H1 (cell line): ENCODE measurements around the gene FCGBP. TPM values are rescaled to one million over a fixed set of nuclear protein-coding genes. Genes with fewer than 3 reads are reported as not detected.
"Not testable (repeated sequence)": the region's sequence is repeated elsewhere in the genome, so short reads cannot be mapped to it uniquely, and the experiment has no call there.

Experiments
- CTCF ChIA-PET: fragments of 300-600 bp; sonication (Branson Sonifier 250); formaldehyde crosslinking; loops from one replicate; lab custom pipeline; 2021; ENCODE audit not compliant: partially characterized antibody; lab: Charles Lee
- POLR2A ChIA-PET: fragments of 300-600 bp; sonication (Branson Sonifier 250); formaldehyde crosslinking; loops from one replicate; lab custom pipeline; 2021; ENCODE audit warnings: inconsistent platforms; ENCODE audit not compliant: partially characterized antibody; lab: Charles Lee
- DNase-seq, 2 experiments: peaks; one replicate each; pipeline versions ENCODE4 v3.0.0 to v3.0.0-alpha.2; 2010 to 2022; ENCODE audit warnings: low spot score in 2 of 2, low read depth in 1 of 2, mixed read lengths in 1 of 2
- FAIRE-seq: peaks from 2 replicates; lab custom pipeline; 2011; peaks lifted over from hg19 to GRCh38; lab: Jason Lieb, UNC
- H2AFZ ChIP-seq: 2 replicates; pipeline ENCODE4 v1.8.1; 2012; ENCODE audit warnings: low read length, inconsistent platforms
- H2AK5ac ChIP-seq: 2 replicates; pipeline ENCODE4 v1.6.1; 2013; ENCODE audit warnings: low read depth, low read length
- H2BK120ac ChIP-seq: replicated peaks from 2 replicates; pipeline ENCODE3; 2013; ENCODE audit warnings: low read depth, low read length, inconsistent platforms
- H2BK12ac ChIP-seq: 2 replicates; pipeline ENCODE4 v1.6.1; 2013; ENCODE audit warnings: low read depth, low read length
- H2BK15ac ChIP-seq: 2 replicates; pipeline ENCODE4 v1.6.1; 2013; ENCODE audit warnings: low read length
- H2BK20ac ChIP-seq: 2 replicates; pipeline ENCODE4 v1.6.1; 2013; ENCODE audit warnings: low read length
- H2BK5ac ChIP-seq: 2 replicates; pipeline ENCODE4 v1.6.1; 2013; ENCODE audit warnings: low read depth, low read length
- H3K14ac ChIP-seq: 2 replicates; pipeline ENCODE4 v1.6.1; 2013; ENCODE audit warnings: inconsistent platforms; ENCODE audit not compliant: insufficient read length
- H3K18ac ChIP-seq: 2 replicates; pipeline ENCODE4 v1.6.1; 2013; ENCODE audit warnings: low read length; ENCODE audit errors: extremely low read depth
- H3K23ac ChIP-seq: 2 replicates; pipeline ENCODE4 v1.6.1; 2013; ENCODE audit warnings: inconsistent platforms; ENCODE audit not compliant: insufficient read length
- H3K23me2 ChIP-seq: 2 replicates; pipeline ENCODE4 v1.6.1; 2013; ENCODE audit warnings: low read depth, low read length
- H3K27ac ChIP-seq: 2 replicates; pipeline ENCODE4 v1.6.1; 2011; ENCODE audit warnings: low read depth, low read length, inconsistent platforms
- H3K27me3 ChIP-seq, 4 experiments: replicated peaks in 1 of 4; 1 replicate in 1 of 4; 2 replicates in 3 of 4; pipeline versions ENCODE4 v1.6.1 to v1.8.1; 2011 to 2013; ENCODE audit warnings: low read length in 3 of 4, mild to moderate bottlenecking in 3 of 4, inconsistent platforms in 2 of 4, mixed read lengths in 2 of 4, moderate library complexity in 1 of 4; ENCODE audit not compliant: control insufficient read depth in 3 of 4, insufficient read depth in 3 of 4; ENCODE audit errors: extremely low read depth in 1 of 4
- H3K36me3 ChIP-seq, 4 experiments: 2 replicates each; pipeline versions ENCODE4 v1.6.1 to v1.8.1; 2011 to 2013; ENCODE audit warnings: mild to moderate bottlenecking in 4 of 4, low read length in 3 of 4, moderate library complexity in 2 of 4, control low read depth in 1 of 4, inconsistent platforms in 1 of 4; ENCODE audit not compliant: insufficient read depth in 4 of 4, control insufficient read depth in 2 of 4
- H3K4ac ChIP-seq: replicated peaks from 2 replicates; pipeline ENCODE3; 2013; ENCODE audit warnings: low read length, low read depth, mixed read lengths, inconsistent platforms; ENCODE audit not compliant: insufficient read length
- H3K4me1 ChIP-seq, 4 experiments: replicated peaks in 1 of 4; 1 replicate in 1 of 4; 2 replicates in 3 of 4; pipeline versions ENCODE4 v1.6.1 to v1.8.1; 2011 to 2013; ENCODE audit warnings: low read length in 3 of 4, inconsistent platforms in 2 of 4, mixed read lengths in 1 of 4; ENCODE audit not compliant: insufficient read depth in 4 of 4, control insufficient read depth in 3 of 4
- H3K4me2 ChIP-seq, 2 experiments: 2 replicates each; pipeline versions ENCODE4 v1.6.1 to v1.8.1; 2011 to 2013; ENCODE audit warnings: low read depth in 2 of 2, low read length in 2 of 2, control low read depth in 1 of 2, inconsistent platforms in 1 of 2, mild to moderate bottlenecking in 1 of 2; ENCODE audit not compliant: insufficient read depth in 1 of 2
- H3K4me3 ChIP-seq, 4 experiments: fragments of 200-600, 300-600 bp in 1 of 4; sonication (generic), shearing (Covaris generic), sonication (Bioruptor Twin) in 1 of 4; 2 replicates each; pipeline versions ENCODE4 v1.5.1 to v1.8.1; 2011 to 2016; ENCODE audit warnings: low read length in 4 of 4, low read depth in 3 of 4, control low read depth in 2 of 4, inconsistent platforms in 2 of 4, mild to moderate bottlenecking in 2 of 4, mixed read lengths in 1 of 4, moderate library complexity in 1 of 4; ENCODE audit not compliant: insufficient read depth in 2 of 4; ENCODE audit errors: extremely low read depth in 1 of 4
- H3K56ac ChIP-seq: replicated peaks from 2 replicates; pipeline ENCODE3; 2013; ENCODE audit warnings: low read depth, mild to moderate bottlenecking, mixed read lengths, low read length, inconsistent platforms; ENCODE audit not compliant: insufficient read length
- H3K79me1 ChIP-seq: 2 replicates; pipeline ENCODE4 v1.6.1; 2013; ENCODE audit warnings: low read depth, low read length, control low read depth
- H3K79me2 ChIP-seq, 2 experiments: 2 replicates each; pipeline versions ENCODE4 v1.6.1 to v1.8.1; 2012 to 2013; ENCODE audit warnings: low read length in 2 of 2, mild to moderate bottlenecking in 2 of 2, inconsistent platforms in 1 of 2; ENCODE audit not compliant: insufficient read depth in 2 of 2, control insufficient read depth in 1 of 2
- H3K9ac ChIP-seq, 4 experiments: replicated peaks in 1 of 4; 1 replicate in 1 of 4; 2 replicates in 3 of 4; pipeline versions ENCODE4 v1.6.1 to v1.8.1; 2011 to 2013; ENCODE audit warnings: low read depth in 3 of 4, low read length in 3 of 4, control low read depth in 2 of 4, mild to moderate bottlenecking in 2 of 4, moderate library complexity in 2 of 4, inconsistent platforms in 1 of 4; ENCODE audit errors: extremely low read depth in 1 of 4
- H3K9me3 ChIP-seq, 2 experiments: 2 replicates each; pipeline versions ENCODE4 v1.6.1 to v1.8.1; 2012 to 2013; ENCODE audit warnings: mild to moderate bottlenecking in 2 of 2, moderate library complexity in 2 of 2, control low read depth in 1 of 2, inconsistent platforms in 1 of 2, low read depth in 1 of 2, low read length in 1 of 2, mixed read lengths in 1 of 2; ENCODE audit not compliant: insufficient read depth in 2 of 2
- H4K20me1 ChIP-seq, 2 experiments: replicated peaks in 1 of 2; 2 replicates each; pipeline versions ENCODE3 to v1.8.1; 2011 to 2013; ENCODE audit warnings: inconsistent platforms in 2 of 2, low read length in 2 of 2, mild to moderate bottlenecking in 1 of 2; ENCODE audit not compliant: insufficient read depth in 2 of 2, control insufficient read depth in 1 of 2
- H4K5ac ChIP-seq: 2 replicates; pipeline ENCODE4 v1.6.1; 2013; ENCODE audit warnings: low read length, low read depth, mixed read lengths, inconsistent platforms; ENCODE audit not compliant: insufficient read length
- H4K8ac ChIP-seq: 2 replicates; pipeline ENCODE4 v1.8.0; 2013; ENCODE audit warnings: mild to moderate bottlenecking, moderate library complexity, low read length, inconsistent platforms; ENCODE audit not compliant: insufficient read depth; ENCODE audit errors: extremely low read depth
- H4K91ac ChIP-seq: replicated peaks from 2 replicates; pipeline ENCODE3; 2013; ENCODE audit warnings: low read length, mixed read lengths, inconsistent platforms; ENCODE audit not compliant: insufficient read length
- WGBS, 2 experiments: shearing (Covaris generic) in 1 of 2; methylation state at CpG; one replicate each; pipeline versions ENCODE4 v1.1.6 to v1.1.7; 2013 to 2015; ENCODE audit warnings: low lambda C conversion rate in 2 of 2, mixed read lengths in 2 of 2, inconsistent platforms in 1 of 2, low coverage in 1 of 2, missing lambda C conversion rate in 1 of 2; ENCODE audit not compliant: insufficient replicate concordance in 2 of 2, insufficient coverage in 1 of 2, insufficient read length in 1 of 2; ENCODE audit errors: extremely low coverage in 1 of 2, missing lambda C conversion rate in 1 of 2; 5-methylcytosine and 5-hydroxymethylcytosine counted together
- polyA plus RNA-seq, 7 experiments: library from polyadenylated mRNA; depleted of rRNA in 3 of 7; stranded (reverse) in 5 of 7; unstranded in 2 of 7; fragments of >200 nt in 5 of 7; fragments of 200-250 nt in 2 of 7; gene quantifications; 1 replicate in 5 of 7; 2 replicates in 1 of 7; 4 replicates in 1 of 7; pipeline versions ENCODE4 v1.2.1 to v1.2.3, GENCODE V29; 2011 to 2013; ENCODE audit warnings: missing spikeins in 2 of 7, mixed read lengths in 2 of 7
- total RNA-seq: library from RNA; stranded (reverse); fragmentation: NEBNext Ultra II Directional; extraction: Animal tissue kit (Norgen Biotek cat#: 25700); gene quantifications from 2 replicates; pipeline ENCODE4 v1.2.1, GENCODE V29; 2021

Gene FCGBP
- total and polyA plus RNA-seq, 2 of the 8 experiments (the other 6 are each of a cell fraction or from before 2014, with no cell fraction given) = 1.1 to 3.1 TPM

DNA sequence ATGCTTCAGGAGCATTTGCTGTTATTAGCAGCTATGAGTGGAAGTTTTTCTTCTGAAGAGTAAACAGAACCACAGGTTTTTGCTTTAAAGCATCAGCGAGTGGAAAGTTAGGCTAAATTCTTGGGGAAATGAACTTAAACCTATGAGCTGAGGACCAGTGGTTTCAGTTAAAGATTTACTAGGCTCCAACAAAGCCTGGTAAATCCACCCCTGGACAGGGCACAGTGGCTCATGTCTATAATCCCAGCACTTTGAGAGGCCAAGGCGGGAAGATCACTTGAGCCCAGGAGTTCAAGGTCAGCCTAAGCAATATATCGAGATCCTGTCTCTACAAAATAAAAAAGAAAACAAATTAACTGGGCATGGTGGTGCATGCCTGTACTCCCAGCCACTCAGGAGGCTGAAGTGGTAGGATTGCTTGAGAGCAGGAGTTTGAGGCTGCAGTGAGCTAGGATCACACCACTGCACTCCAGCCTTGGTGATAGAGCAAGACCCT, 46.9 kb downstream of the FCGBP start:
- H2BK5ac ChIP-seq, H2BK15ac ChIP-seq, H3K27ac ChIP-seq, H2BK20ac ChIP-seq, H3K23me2 ChIP-seq, H3K4me3 ChIP-seq, H4K91ac ChIP-seq, H2BK12ac ChIP-seq, H3K4me1 ChIP-seq, H2AFZ ChIP-seq, H2BK120ac ChIP-seq, H4K20me1 ChIP-seq, H3K27me3 ChIP-seq, H3K18ac ChIP-seq, H3K79me2 ChIP-seq, H3K23ac ChIP-seq, DNase-seq, H4K5ac ChIP-seq, H3K14ac ChIP-seq, H3K9ac ChIP-seq, H3K4me2 ChIP-seq, POLR2A ChIA-PET, H3K36me3 ChIP-seq, CTCF ChIA-PET, FAIRE-seq, H4K8ac ChIP-seq, H3K9me3 ChIP-seq, H3K4ac ChIP-seq, H3K79me1 ChIP-seq, H2AK5ac ChIP-seq, H3K56ac ChIP-seq: not testable (repeated sequence)
- WGBS, 2 experiments = 100% methylated on average over 2 of the region's 3 CpGs; no CpG with 5 or more reads in 1 of the 2 experiments

DNA sequence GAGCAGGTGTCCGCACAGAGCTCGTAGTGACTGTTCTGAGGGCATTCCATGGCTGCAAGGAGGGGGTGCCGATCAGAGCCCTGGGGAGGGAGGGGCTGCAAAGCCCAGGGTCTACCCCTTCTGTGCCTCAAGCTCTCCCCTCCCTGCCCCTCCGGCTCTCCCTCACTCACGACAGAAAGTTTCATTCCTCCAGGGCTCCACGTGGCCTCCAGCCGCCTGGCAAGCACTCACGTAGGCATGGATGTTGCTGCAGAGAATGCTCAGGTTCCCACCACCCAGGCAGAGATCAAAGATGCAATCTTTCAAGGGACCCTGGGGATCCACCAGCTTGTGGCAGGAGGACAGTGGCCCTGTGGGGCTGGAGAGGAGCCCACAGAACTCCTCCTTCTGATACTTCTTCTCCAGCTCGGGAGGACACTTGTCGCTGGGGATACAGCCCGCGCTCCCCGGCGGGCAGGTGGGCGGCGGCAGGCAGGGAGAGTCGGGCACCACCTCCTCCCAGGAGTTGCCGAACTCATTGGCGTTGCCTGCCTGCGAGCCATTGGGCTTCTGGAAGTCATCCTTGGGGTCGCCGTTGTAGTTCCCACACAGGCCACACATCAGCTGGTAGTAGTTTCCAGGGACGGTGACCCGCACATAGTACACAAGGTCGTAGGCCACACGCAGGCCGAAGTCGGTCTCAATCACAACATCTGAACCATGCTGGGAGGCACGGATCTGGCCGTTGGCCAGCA, 48.4 kb downstream of the FCGBP start:
- H2BK5ac ChIP-seq, H3K9ac ChIP-seq, H3K79me1 ChIP-seq, CTCF ChIA-PET, H3K18ac ChIP-seq, FAIRE-seq, H2BK20ac ChIP-seq, H3K4ac ChIP-seq, H3K27me3 ChIP-seq, H3K4me1 ChIP-seq, H3K4me3 ChIP-seq, H4K5ac ChIP-seq, H3K36me3 ChIP-seq, H4K20me1 ChIP-seq, H3K23ac ChIP-seq, H3K79me2 ChIP-seq, POLR2A ChIA-PET, H2AFZ ChIP-seq, H3K14ac ChIP-seq, H3K23me2 ChIP-seq, DNase-seq, H3K4me2 ChIP-seq, H3K9me3 ChIP-seq, H3K27ac ChIP-seq, H2BK12ac ChIP-seq, H4K8ac ChIP-seq, H4K91ac ChIP-seq, H2BK120ac ChIP-seq, H2AK5ac ChIP-seq, H2BK15ac ChIP-seq, H3K56ac ChIP-seq: not testable (repeated sequence)
- 82% methylated on average over 20 of the region's 30 CpGs; no CpG with 5 or more reads in 1 of the 2 experiments for WGBS, 2 experiments
